Stimulated activated CD4-positive, alpha-beta T cell treated with anti-CD3 and anti-CD28 coated beads, Interleukin-2, amount 100 ng/mL, for 4 hours (primary cell): ENCODE data around the gene KCNJ1.

ENCODE experiments used
- DNase-seq: peaks from one replicate; pipeline ENCODE4 v3.0.0-alpha.2; 2020; ENCODE audit warnings: low read depth

KCNJ1 gene

GRCh38 chr11:128822130-128822529 lies 45.0 kb downstream of the KCNJ1 start:
- no peak for DNase-seq

- no peak for DNase-seq
Observed at GRCh38 chr11:128821556-128821955, 45.5 kb downstream of the KCNJ1 start.

GRCh38 chr11:128819198-128819597 lies 47.9 kb downstream of the KCNJ1 start:
- DNase-seq: no peak

- no peak for DNase-seq
Observed at GRCh38 chr11:128814856-128815705, 52.0 kb downstream of the KCNJ1 start.

GRCh38 chr11:128813729-128814128 lies 53.4 kb downstream of the KCNJ1 start:
- no peak for DNase-seq

- DNase-seq: no peak
Observed at GRCh38 chr11:128810784-128811514, 56.1 kb downstream of the KCNJ1 start.

GRCh38 chr11:128809128-128809527 lies 58.0 kb downstream of the KCNJ1 start:
- DNase-seq: no peak

- DNase-seq: no peak
Observed at GRCh38 chr11:128807909-128808308, 59.2 kb downstream of the KCNJ1 start.

GRCh38 chr11:128806506-128807261 lies 60.4 kb downstream of the KCNJ1 start:
- no peak for DNase-seq

- DNase-seq: no peak
Observed at GRCh38 chr11:128804481-128804880, 62.6 kb downstream of the KCNJ1 start.

GRCh38 chr11:128803449-128804245 lies 63.4 kb downstream of the KCNJ1 start:
- no peak for DNase-seq

- no peak for DNase-seq
Observed at GRCh38 chr11:128803011-128803410, 64.1 kb downstream of the KCNJ1 start.

GRCh38 chr11:128802358-128802981 lies 64.6 kb downstream of the KCNJ1 start:
- no peak for DNase-seq

- no peak for DNase-seq
Observed at GRCh38 chr11:128800871-128801417, 66.2 kb downstream of the KCNJ1 start.

GRCh38 chr11:128796270-128796669 lies 70.8 kb downstream of the KCNJ1 start:
- no peak for DNase-seq

GRCh38 chr11:128790196-128790595 lies 76.9 kb downstream of the KCNJ1 start:
- DNase-seq: no peak

GRCh38 chr11:128789497-128790150 lies 77.5 kb downstream of the KCNJ1 start:
- DNase-seq: no peak
